Muscle layer of colon (tissue), 2 donors: Measurements from ENCODE around the gene SLC49A4.

ENCODE experiments used
- H3K27ac ChIP-seq: one replicate; pipeline ENCODE4 v1.7.0; 2013; ENCODE audit warnings: low read depth, mild to moderate bottlenecking, low read length, moderate library complexity
- H3K27me3 ChIP-seq, 2 donors: one replicate each; pipeline ENCODE4 v1.7.0; 2013; ENCODE audit warnings: low read length in 2 of 2, mild to moderate bottlenecking in 2 of 2; ENCODE audit not compliant: insufficient read depth in 2 of 2, control insufficient read depth in 1 of 2
- H3K36me3 ChIP-seq: one replicate; pipeline ENCODE4 v1.7.0; 2013; ENCODE audit warnings: mild to moderate bottlenecking, low read length; ENCODE audit not compliant: insufficient read depth
- H3K4me1 ChIP-seq: one replicate; pipeline ENCODE4 v1.7.0; 2013; ENCODE audit warnings: mild to moderate bottlenecking, low read length; ENCODE audit not compliant: insufficient read depth
- H3K4me3 ChIP-seq, 2 donors: one replicate each; pipeline ENCODE4 v1.7.0; 2013; ENCODE audit warnings: low read length in 2 of 2, low read depth in 1 of 2, mild to moderate bottlenecking in 1 of 2, moderate library complexity in 1 of 2
- H3K9ac ChIP-seq: one replicate; pipeline ENCODE4 v1.7.0; 2013; ENCODE audit warnings: low read length
- H3K9me3 ChIP-seq: one replicate; pipeline ENCODE4 v1.7.0; 2013; ENCODE audit warnings: mild to moderate bottlenecking, low read length
- donor health status: abdominal sarcoma.
- donor health status: Adenocarcinoma of cecum.

SLC49A4 gene

DNA sequence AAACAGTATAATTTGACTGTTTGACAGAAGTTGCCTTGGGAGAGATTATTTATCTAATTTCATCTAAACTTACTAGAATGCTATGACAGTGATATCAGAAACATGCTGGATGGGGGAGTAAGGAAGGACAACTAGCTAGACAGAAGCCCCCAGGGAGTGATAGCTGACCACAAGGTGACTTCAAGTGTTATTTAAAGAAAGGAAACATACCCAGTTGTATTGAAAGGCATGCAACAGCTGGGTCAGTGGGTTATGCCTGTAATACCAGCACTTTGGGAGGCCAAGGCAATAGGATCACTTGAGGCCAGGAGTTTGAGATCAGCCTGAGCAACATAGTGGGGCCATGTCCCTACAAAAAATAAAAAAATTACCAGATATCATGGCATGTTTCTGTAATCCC is 69.6 kb downstream of the SLC49A4 start:
- Histone ChIP-seq H3K4me3 (no peak overlapping the region), H3K9ac (no peak overlapping the region), H3K4me1 (no peaks in the 10 kb centered on the region), H3K27ac (no peak overlapping the region), H3K9me3 (no peaks in the 10 kb centered on the region), H3K36me3 (peaks cover 7% of the 10 kb centered on the region), H3K27me3 (no peaks in the 10 kb centered on the region)

DNA sequence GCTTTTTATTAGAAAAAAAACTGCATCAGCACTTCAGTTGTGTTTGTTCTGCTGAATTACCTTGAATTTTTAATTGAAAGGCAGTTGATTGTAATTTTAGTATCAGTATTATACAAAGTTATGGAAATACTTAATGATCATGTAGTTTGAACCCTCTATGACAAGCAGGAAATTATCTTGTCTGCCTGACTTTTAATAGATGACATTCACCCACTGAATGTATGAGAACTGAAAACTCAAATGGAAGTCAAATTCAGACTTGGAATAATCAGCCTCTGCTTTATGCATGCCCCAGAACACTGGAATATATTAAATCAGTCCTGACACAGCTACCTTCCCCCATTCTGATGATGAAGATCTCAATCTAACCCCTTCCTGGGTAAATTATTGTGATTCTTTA is 73.5 kb downstream of the SLC49A4 start:
- Histone ChIP-seq H3K27ac (no peak overlapping the region), H3K9me3 (no peaks in the 10 kb centered on the region), H3K27me3 (no peaks in the 10 kb centered on the region), H3K9ac (no peak overlapping the region), H3K36me3 (peaks cover 7% of the 10 kb centered on the region), H3K4me1 (no peaks in the 10 kb centered on the region), H3K4me3 (no peak overlapping the region)

- H3K36me3 ChIP-seq, result no peaks in the 10 kb centered on the region
- no peak overlapping the region for H3K27ac ChIP-seq
- no peaks in the 10 kb centered on the region for H3K27me3 ChIP-seq
- no peak overlapping the region for H3K4me3 ChIP-seq
- no peaks in the 10 kb centered on the region for H3K9me3 ChIP-seq
- H3K4me1 ChIP-seq, result no peaks in the 10 kb centered on the region
- no peak overlapping the region for H3K9ac ChIP-seq
Measured at GRCh38 chr3:122873741-122874515, 79.1 kb downstream of the SLC49A4 start.

GRCh38 chr3:122875547-122876127 is 80.8 kb downstream of the SLC49A4 start:
- H3K4me3 ChIP-seq, result no peak overlapping the region
- H3K9me3 ChIP-seq, result no peaks in the 10 kb centered on the region
- H3K4me1 ChIP-seq, result no peaks in the 10 kb centered on the region
- no peaks in the 10 kb centered on the region for H3K27me3 ChIP-seq
- no peak overlapping the region for H3K27ac ChIP-seq
- no peak overlapping the region for H3K9ac ChIP-seq
- H3K36me3 ChIP-seq, result no peaks in the 10 kb centered on the region

- Histone ChIP-seq H3K4me3 (no peak overlapping the region), H3K4me1 (no peaks in the 10 kb centered on the region), H3K27ac (no peak overlapping the region), H3K9me3 (no peaks in the 10 kb centered on the region), H3K9ac (no peak overlapping the region), H3K36me3 (no peaks in the 10 kb centered on the region), H3K27me3 (no peaks in the 10 kb centered on the region)
Measured at GRCh38 chr3:122880173-122880572, 85.3 kb downstream of the SLC49A4 start.

GRCh38 chr3:122880624-122881023 is 85.8 kb downstream of the SLC49A4 start:
- H3K9ac ChIP-seq, result no peak overlapping the region
- no peak overlapping the region for H3K4me3 ChIP-seq
- no peaks in the 10 kb centered on the region for H3K4me1 ChIP-seq
- no peaks in the 10 kb centered on the region for H3K9me3 ChIP-seq
- H3K27ac ChIP-seq, result no peak overlapping the region
- H3K27me3 ChIP-seq, result no peaks in the 10 kb centered on the region
- H3K36me3 ChIP-seq, result no peaks in the 10 kb centered on the region

DNA sequence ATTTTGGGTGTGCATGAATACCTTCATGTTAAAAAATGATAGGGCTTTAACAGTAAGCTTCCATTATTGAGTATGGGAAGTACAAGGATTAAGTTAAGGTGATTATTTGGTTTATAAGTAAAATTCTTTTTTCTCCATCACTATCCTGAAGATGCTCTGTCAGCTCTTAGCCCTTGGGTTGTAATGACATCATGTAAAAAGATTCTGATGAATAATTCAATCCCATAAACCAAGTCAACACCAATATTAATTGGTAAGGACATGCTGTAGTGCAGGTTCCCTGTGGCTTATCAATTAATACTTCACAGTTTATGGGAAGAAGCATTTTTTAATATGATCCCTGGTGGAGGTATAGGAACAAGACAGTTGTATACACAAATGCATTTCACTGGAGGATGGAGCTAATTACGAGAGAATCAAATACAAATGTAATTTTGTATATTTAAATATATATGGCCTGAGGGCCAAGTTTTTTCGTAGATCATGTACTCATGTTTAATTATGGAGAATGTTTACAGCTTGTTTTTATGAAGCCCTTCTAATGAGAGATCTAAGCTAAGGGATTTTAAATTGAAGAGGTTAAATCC is 87.6 kb downstream of the SLC49A4 start:
- Histone ChIP-seq H3K27me3 (no peaks in the 10 kb centered on the region), H3K9ac (no peak overlapping the region), H3K36me3 (no peaks in the 10 kb centered on the region), H3K9me3 (no peaks in the 10 kb centered on the region), H3K27ac (no peak overlapping the region), H3K4me3 (no peak overlapping the region), H3K4me1 (no peaks in the 10 kb centered on the region)

DNA sequence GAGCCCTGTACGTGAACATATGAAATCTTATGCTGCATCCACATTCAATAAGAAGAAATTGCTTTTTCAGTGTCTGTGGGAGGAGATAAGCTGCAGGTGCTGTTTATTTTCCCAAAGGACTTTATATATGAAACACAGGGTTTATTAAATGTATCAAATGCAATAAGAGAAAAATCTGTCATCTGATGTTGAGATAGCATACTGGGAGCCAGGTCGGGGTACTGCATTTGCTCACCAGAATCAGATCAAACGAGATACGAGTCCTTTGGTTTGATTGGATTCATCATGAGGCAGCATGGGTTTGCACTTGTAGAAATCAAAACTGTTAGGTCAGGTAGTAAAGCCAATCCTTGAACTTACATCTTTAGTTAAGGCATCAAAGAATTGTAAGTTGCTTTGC is 91.4 kb downstream of the SLC49A4 start:
- H3K9ac ChIP-seq, result no peak overlapping the region
- no peaks in the 10 kb centered on the region for H3K9me3 ChIP-seq
- H3K36me3 ChIP-seq, result no peaks in the 10 kb centered on the region
- peaks cover 14% of the 10 kb centered on the region for H3K4me1 ChIP-seq
- H3K27ac ChIP-seq, result no peak overlapping the region
- H3K27me3 ChIP-seq, result no peaks in the 10 kb centered on the region
- H3K4me3 ChIP-seq, result no peak overlapping the region

DNA sequence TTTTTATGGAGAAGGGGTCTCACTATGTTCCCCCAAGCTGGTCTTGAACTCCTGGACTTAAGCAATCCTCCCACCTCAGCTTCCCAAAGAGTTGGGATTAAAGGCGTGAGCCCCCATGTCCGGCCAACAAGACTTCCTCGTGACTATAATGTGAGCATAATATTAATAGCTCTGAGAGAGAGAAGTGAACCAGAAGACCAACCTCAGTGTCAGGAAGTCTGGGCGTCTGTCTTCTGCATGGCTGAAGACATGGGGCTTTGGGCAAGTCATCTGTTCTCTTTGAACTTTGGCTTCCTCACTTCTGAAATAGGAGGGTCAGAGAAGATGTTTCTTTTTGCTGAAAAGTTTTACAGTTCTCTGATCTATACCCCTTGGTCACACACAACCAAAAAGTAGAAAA is 92.1 kb downstream of the SLC49A4 start:
- Histone ChIP-seq H3K9me3 (no peaks in the 10 kb centered on the region), H3K27me3 (no peaks in the 10 kb centered on the region), H3K27ac (no peak overlapping the region), H3K36me3 (no peaks in the 10 kb centered on the region), H3K9ac (no peak overlapping the region), H3K4me1 (peaks cover 14% of the 10 kb centered on the region), H3K4me3 (no peak overlapping the region)

DNA sequence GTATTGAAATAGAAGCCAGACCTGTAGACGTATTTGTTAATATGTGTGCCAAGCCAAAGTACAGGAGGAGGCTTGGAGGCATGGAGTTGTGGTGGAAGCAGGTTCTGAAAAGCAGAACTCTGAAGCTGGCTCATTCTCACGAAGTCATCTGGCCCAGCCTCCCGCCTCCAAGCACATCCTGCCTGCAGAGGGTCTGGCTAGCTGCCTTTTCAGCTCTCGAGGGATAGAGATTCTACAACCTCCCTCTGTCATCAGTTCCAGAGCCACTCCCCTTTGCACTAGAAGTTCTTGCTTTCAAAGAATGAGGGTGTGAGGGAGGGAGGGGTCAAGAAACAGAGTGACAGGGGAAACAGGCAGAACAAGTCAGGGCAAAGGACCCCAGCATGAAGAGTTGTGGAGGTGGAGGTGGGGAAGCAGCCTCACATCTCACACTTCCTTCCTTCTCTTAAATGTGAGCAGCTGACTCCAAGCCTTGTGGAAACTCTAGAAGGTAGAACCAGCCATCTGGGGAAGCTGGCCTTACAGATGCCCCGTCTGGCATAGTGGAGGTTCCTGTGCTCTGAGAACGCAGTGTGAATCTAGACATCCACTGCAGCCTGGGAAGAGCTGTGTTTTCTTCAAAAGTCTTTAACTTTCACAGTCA is 95.3 kb downstream of the SLC49A4 start:
- Histone ChIP-seq H3K4me3 (no peak overlapping the region), H3K27ac (peak overlapping the region; percentile 19), H3K9ac (no peak overlapping the region), H3K4me1 (peaks cover 27% of the 10 kb centered on the region), H3K27me3 (no peaks in the 10 kb centered on the region), H3K36me3 (no peaks in the 10 kb centered on the region), H3K9me3 (no peaks in the 10 kb centered on the region)

GRCh38 chr3:122890720-122891220 is 95.9 kb downstream of the SLC49A4 start:
- no peaks in the 10 kb centered on the region for H3K36me3 ChIP-seq
- H3K4me3 ChIP-seq, result no peak overlapping the region
- H3K27me3 ChIP-seq, result no peaks in the 10 kb centered on the region
- no peaks in the 10 kb centered on the region for H3K9me3 ChIP-seq
- peaks cover 27% of the 10 kb centered on the region for H3K4me1 ChIP-seq
- no peak overlapping the region for H3K9ac ChIP-seq
- no peak overlapping the region for H3K27ac ChIP-seq
